Neutrophil (primary cell): ENCODE results near the gene PRDM2.

Source experiments
- H3K27ac ChIP-seq: fragments of 200-600 bp; sonication (generic); 2 replicates; pipeline ENCODE4 v1.5.1; 2016; ENCODE audit warnings: mild to moderate bottlenecking, moderate library complexity
- H3K27me3 ChIP-seq: fragments of 200-600 bp; sonication (generic); 2 replicates; pipeline ENCODE4 v1.6.0; 2016; ENCODE audit warnings: mild to moderate bottlenecking
- H3K36me3 ChIP-seq: fragments of 200-600 bp; sonication (generic); 2 replicates; pipeline ENCODE4 v1.5.1; 2017
- H3K4me1 ChIP-seq, 2 experiments: fragments of 200-600 bp in 1 of 2; sonication (generic) in 1 of 2; 1 replicate in 1 of 2; 2 replicates in 1 of 2; pipeline versions ENCODE4 v1.5.1 to v1.6.1; 2013 to 2016; ENCODE audit warnings: low read depth in 1 of 2, low read length in 1 of 2, mild to moderate bottlenecking in 1 of 2, moderate library complexity in 1 of 2; ENCODE audit not compliant: control insufficient read depth in 1 of 2, insufficient read depth in 1 of 2
- H3K4me3 ChIP-seq, 2 experiments: fragments of 200-600 bp in 1 of 2; sonication (generic) in 1 of 2; 1 replicate in 1 of 2; 2 replicates in 1 of 2; pipeline ENCODE4 v1.5.1; 2013 to 2016; ENCODE audit warnings: low read depth in 1 of 2, low read length in 1 of 2, mild to moderate bottlenecking in 1 of 2, moderate library complexity in 1 of 2
- H3K9me3 ChIP-seq: fragments of 200-600 bp; sonication (generic); 2 replicates; pipeline ENCODE4 v1.5.1; 2016
- CTCF ChIP-seq: fragments of 200-600 bp; sonication (generic); IDR thresholded peaks from 2 replicates; pipeline ENCODE4 v1.5.1; 2016; ENCODE audit warnings: antibody characterized with exemption

Gene PRDM2

GRCh38 chr1:13781907-13782633 is 82.1 kb downstream of the PRDM2 start:
- H3K4me1 ChIP-seq: no peaks in the 10 kb centered on the region
- peak overlapping the region; percentile 18 for H3K27ac ChIP-seq
- TF ChIP-seq CTCF: no peak
- H3K27me3 ChIP-seq: no peaks in the 10 kb centered on the region
- H3K4me3 ChIP-seq: no peak overlapping the region
- H3K9me3 ChIP-seq: no peaks in the 10 kb centered on the region
- H3K36me3 ChIP-seq: peaks cover 97% of the 10 kb centered on the region

- Histone ChIP-seq H3K9me3 (no peaks in the 10 kb centered on the region), H3K4me1 (no peaks in the 10 kb centered on the region), H3K27me3 (no peaks in the 10 kb centered on the region), H3K4me3 (no peak overlapping the region), H3K36me3 (peaks cover 97% of the 10 kb centered on the region), H3K27ac (peak overlapping the region; percentile 18)
- no peak for TF ChIP-seq CTCF
Measured at GRCh38 chr1:13782634-13783360, 82.8 kb downstream of the PRDM2 start.

DNA sequence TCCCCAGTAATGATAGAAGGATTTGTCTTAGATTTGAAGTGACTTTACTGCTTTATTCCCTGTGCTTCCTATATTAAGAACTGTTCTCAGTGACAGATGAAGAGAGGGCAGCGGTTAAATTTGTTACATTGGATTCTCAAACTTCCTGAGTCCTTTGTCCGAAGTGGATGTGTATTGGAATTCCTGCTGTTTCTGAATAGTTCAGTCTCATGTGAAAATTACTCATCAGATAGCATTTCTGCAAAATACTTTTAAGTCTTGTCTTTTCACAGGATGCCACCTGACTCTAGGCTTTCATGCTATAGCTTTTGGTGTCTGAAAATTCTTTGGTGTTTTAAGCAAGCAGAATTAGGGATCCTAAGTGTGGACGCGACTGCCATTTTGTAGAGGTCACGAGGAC is 83.6 kb downstream of the PRDM2 start:
- Histone ChIP-seq H3K9me3 (no peaks in the 10 kb centered on the region), H3K4me3 (no peak overlapping the region), H3K27ac (peak overlapping the region; percentile 18), H3K27me3 (no peaks in the 10 kb centered on the region), H3K4me1 (no peaks in the 10 kb centered on the region), H3K36me3 (peaks cover 97% of the 10 kb centered on the region)
- no peak for TF ChIP-seq CTCF

DNA sequence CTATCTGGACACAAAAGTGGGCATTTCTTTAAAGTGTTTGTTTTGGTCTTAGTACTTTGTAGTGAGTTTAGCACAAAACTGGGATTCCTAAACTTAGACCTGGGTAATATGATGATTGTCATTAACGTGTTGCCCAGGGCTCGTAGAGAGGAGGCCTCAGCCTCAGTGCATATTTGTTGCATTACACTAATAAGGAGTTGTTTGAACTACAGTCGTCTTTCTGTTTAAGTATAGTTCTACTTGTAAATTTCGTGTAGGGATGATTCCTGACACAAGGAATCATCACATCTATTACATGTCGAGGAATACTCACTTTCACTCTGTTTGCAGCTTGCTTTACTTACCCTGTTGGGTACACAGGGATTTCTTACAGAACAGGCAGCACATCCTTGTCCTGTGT is 85.0 kb downstream of the PRDM2 start:
- H3K36me3 ChIP-seq: peaks cover 97% of the 10 kb centered on the region

DNA sequence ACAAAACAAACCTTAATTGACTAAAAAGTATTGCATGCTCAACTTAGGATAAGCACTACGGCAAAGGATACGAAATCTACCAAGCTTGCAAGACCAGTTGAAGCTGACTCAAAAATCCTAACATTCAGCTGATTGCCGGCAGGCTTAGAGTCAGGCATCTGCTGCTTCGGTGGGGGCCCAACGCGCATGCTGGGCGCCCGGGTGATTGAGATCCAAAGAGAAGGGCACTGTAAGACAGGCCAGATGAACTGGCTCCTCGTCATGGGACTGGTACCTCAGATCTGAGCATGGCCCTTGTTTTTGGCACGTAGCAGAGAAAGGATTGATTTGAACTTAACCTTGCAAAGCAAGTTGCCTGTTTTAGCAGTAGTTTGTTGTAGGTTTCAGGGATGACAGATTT is 86.6 kb downstream of the PRDM2 start:
- no peaks in the 10 kb centered on the region for H3K9me3 ChIP-seq
- peaks cover 93% of the 10 kb centered on the region for H3K36me3 ChIP-seq
- H3K27ac ChIP-seq: no peak overlapping the region
- no peak overlapping the region for H3K4me3 ChIP-seq
- TF ChIP-seq CTCF: no peak
- no peaks in the 10 kb centered on the region for H3K4me1 ChIP-seq
- H3K27me3 ChIP-seq: no peaks in the 10 kb centered on the region

More for the DNA sequence above, 85.0 kb downstream of the PRDM2 start:
- no peak for TF ChIP-seq CTCF
- no peak overlapping the region for H3K4me3 ChIP-seq
- peak overlapping the region; percentile 0 for H3K27ac ChIP-seq
- H3K9me3 ChIP-seq: no peaks in the 10 kb centered on the region
- H3K27me3 ChIP-seq: no peaks in the 10 kb centered on the region
- no peaks in the 10 kb centered on the region for H3K4me1 ChIP-seq
